Measurements from ENCODE around the gene CTNNA3. TPM values are rescaled to one million over a fixed set of nuclear protein-coding genes. Genes with fewer than 3 reads are reported as not detected.

The CTNNA3 gene
- total RNA-seq, 2 donors from 2014 or later: 20.3 to 23.8 TPM

GRCh38 chr10:66792441-66792840 lies 903.6 kb downstream of the CTNNA3 start:
- H3K27me3 ChIP-seq: no peaks in the 10 kb centered on the region
- H3K36me3 ChIP-seq: no peaks in the 10 kb centered on the region
- no peak for DNase-seq (ENCODE audit: low spot score)
- no peaks in the 10 kb centered on the region for H3K9me3 ChIP-seq
- H3K27ac ChIP-seq: no peak overlapping the region
- H3K4me3 ChIP-seq: no peak overlapping the region
- no peaks in the 10 kb centered on the region for H3K4me1 ChIP-seq
- TF ChIP-seq CTCF (IDR thresholded peaks at IDR 0.05): no peak

- Histone ChIP-seq H3K27ac (no peak overlapping the region), H3K4me3 (no peak overlapping the region), H3K27me3 (no peaks in the 10 kb centered on the region), H3K9me3 (no peaks in the 10 kb centered on the region), H3K4me1 (no peaks in the 10 kb centered on the region), H3K36me3 (no peaks in the 10 kb centered on the region)
- DNase-seq (ENCODE audit: low spot score): no peak
- no peak for TF ChIP-seq CTCF (IDR thresholded peaks at IDR 0.05)
Observed at GRCh38 chr10:66788178-66788987, 907.6 kb downstream of the CTNNA3 start.

- H3K27me3 ChIP-seq: no peaks in the 10 kb centered on the region
- no peak overlapping the region for H3K4me3 ChIP-seq
- no peak for TF ChIP-seq CTCF (IDR thresholded peaks at IDR 0.05)
- no peaks in the 10 kb centered on the region for H3K4me1 ChIP-seq
- no peaks in the 10 kb centered on the region for H3K9me3 ChIP-seq
- no peak for DNase-seq (ENCODE audit: low spot score)
- no peaks in the 10 kb centered on the region for H3K36me3 ChIP-seq
- H3K27ac ChIP-seq: no peak overlapping the region
Observed at GRCh38 chr10:66786709-66787108, 909.3 kb downstream of the CTNNA3 start.

- Histone ChIP-seq H3K4me1 (no peaks in the 10 kb centered on the region), H3K9me3 (no peaks in the 10 kb centered on the region), H3K27me3 (no peaks in the 10 kb centered on the region), H3K36me3 (no peaks in the 10 kb centered on the region), H3K27ac (no peak overlapping the region), H3K4me3 (no peak overlapping the region)
- no peak for TF ChIP-seq CTCF (IDR thresholded peaks at IDR 0.05)
- no peak for DNase-seq (ENCODE audit: low spot score)
Observed at GRCh38 chr10:66784770-66785169, 911.2 kb downstream of the CTNNA3 start.

GRCh38 chr10:66783316-66783715 lies 912.7 kb downstream of the CTNNA3 start:
- Histone ChIP-seq H3K27me3 (no peaks in the 10 kb centered on the region), H3K9me3 (no peaks in the 10 kb centered on the region), H3K27ac (no peak overlapping the region), H3K36me3 (no peaks in the 10 kb centered on the region), H3K4me3 (no peak overlapping the region), H3K4me1 (no peaks in the 10 kb centered on the region)
- TF ChIP-seq CTCF (IDR thresholded peaks at IDR 0.05): no peak
- no peak for DNase-seq (ENCODE audit: low spot score)

GRCh38 chr10:66782776-66783175 lies 913.2 kb downstream of the CTNNA3 start:
- no peak for DNase-seq (ENCODE audit: low spot score)
- TF ChIP-seq CTCF (IDR thresholded peaks at IDR 0.05): no peak
- H3K9me3 ChIP-seq: no peaks in the 10 kb centered on the region

More at GRCh38 chr10:66782776-66783175, 913.2 kb downstream of the CTNNA3 start:
- Histone ChIP-seq H3K36me3 (no peaks in the 10 kb centered on the region), H3K4me3 (no peak overlapping the region), H3K4me1 (no peaks in the 10 kb centered on the region), H3K27ac (no peak overlapping the region), H3K27me3 (no peaks in the 10 kb centered on the region)

All from right atrium auricular region (tissue), 2 donors.